K562 (cell line): ENCODE measurements around the gene SGMS1. TPM values are rescaled to one million over a fixed set of nuclear protein-coding genes. Genes with fewer than 3 reads are reported as not detected.
"Not testable (repeated sequence)": the region's sequence is repeated elsewhere in the genome, so short reads cannot be mapped to it uniquely, and the experiment has no call there.

ENCODE experiments used
- ATAC-seq: fragments of 200-7000 bp; cut with Tn5 transposase; 3 replicates; pipeline ENCODE4 v1.9.1; 2020; ENCODE audit warnings: moderate library complexity
- BruUV-seq: library from RNA; stranded (reverse); fragments of 400-500 nt; replicated peaks from 2 replicates; lab custom pipeline; 2021; lab: Mats Ljungman, UMichigan
- CTCF ChIA-PET: fragments of 300-600 bp; formaldehyde crosslinking; extraction: SDS; loops from one replicate; lab custom pipeline; 2021; ENCODE audit warnings: low intra/inter-chr PET ratio; lab: Yijun Ruan, JAX
- POLR2A ChIA-PET: fragments of 300-600, 350-650 bp; sonication (Branson Sonifier 250); formaldehyde crosslinking; extraction: SDS; loops from one replicate; lab custom pipeline; 2021; ENCODE audit warnings: antibody characterized with exemption, inconsistent platforms; lab: Yijun Ruan, JAX
- DNase-seq, 4 experiments: peaks; one replicate each; pipeline versions ENCODE4 v3.0.0 to v3.0.0-alpha.2; 2011 to 2018; ENCODE audit warnings: low spot score in 3 of 4, mixed read lengths in 3 of 4; ENCODE audit errors: extremely low read depth in 1 of 4
- FAIRE-seq: peaks from 2 replicates; lab custom pipeline; 2011; peaks lifted over from hg19 to GRCh38; lab: Jason Lieb, UNC
- H2AFZ ChIP-seq: 2 replicates; pipeline ENCODE4 v1.6.0; 2011; ENCODE audit warnings: low read depth, low read length, control low read depth, inconsistent platforms
- H3K27ac ChIP-seq: fragments of 200-600 bp; 3 replicates; pipeline ENCODE4 v1.8.0; 2011; ENCODE audit warnings: low read depth, mild to moderate bottlenecking, control low read depth, inconsistent platforms, low read length, moderate library complexity, mixed read lengths; ENCODE audit errors: extremely low read depth
- H3K27me3 ChIP-seq, 2 experiments: fragments of 300-600 bp in 1 of 2; 2 replicates in 1 of 2; 3 replicates in 1 of 2; pipeline versions ENCODE4 v1.6.0 to v1.8.0; 2011; ENCODE audit warnings: inconsistent platforms in 2 of 2, low read length in 2 of 2, mild to moderate bottlenecking in 1 of 2, mixed read lengths in 1 of 2, moderate library complexity in 1 of 2; ENCODE audit not compliant: control insufficient read depth in 2 of 2, insufficient read depth in 2 of 2
- H3K36me3 ChIP-seq: fragments of 300-600 bp; 3 replicates; pipeline ENCODE4 v1.8.0; 2011; ENCODE audit warnings: mild to moderate bottlenecking, low read length, inconsistent platforms; ENCODE audit not compliant: control insufficient read depth, insufficient read depth
- H3K4me1 ChIP-seq, 2 experiments: fragments of 200-600 bp in 1 of 2; replicated peaks in 1 of 2; 2 replicates in 1 of 2; 3 replicates in 1 of 2; pipeline versions ENCODE4 v1.5.1 to v1.8.0; 2011; ENCODE audit warnings: inconsistent platforms in 2 of 2, low read length in 2 of 2, mild to moderate bottlenecking in 1 of 2, mixed read lengths in 1 of 2, moderate library complexity in 1 of 2; ENCODE audit not compliant: control insufficient read depth in 2 of 2, insufficient read depth in 2 of 2
- H3K4me2 ChIP-seq: 2 replicates; pipeline ENCODE4 v1.6.1; 2011; ENCODE audit warnings: low read length, control low read depth, inconsistent platforms, mixed read lengths; ENCODE audit not compliant: insufficient read depth
- H3K4me3 ChIP-seq: fragments of 200-600 bp; sonication (generic), shearing (Covaris generic); 2 replicates; pipeline ENCODE4 v1.5.1; 2016; ENCODE audit warnings: control low read depth, inconsistent platforms
- H3K79me2 ChIP-seq: fragments of 200-600 bp; 3 replicates; pipeline ENCODE4 v1.8.0; 2011; ENCODE audit warnings: low read length, inconsistent platforms; ENCODE audit not compliant: control insufficient read depth, insufficient read depth
- H3K9ac ChIP-seq, 2 experiments: 2 replicates each; pipeline versions ENCODE4 v1.6.0 to v1.6.1; 2011; ENCODE audit warnings: low read depth in 2 of 2, low read length in 2 of 2, control low read depth in 1 of 2, inconsistent platforms in 1 of 2, mild to moderate bottlenecking in 1 of 2, mixed read lengths in 1 of 2; ENCODE audit not compliant: insufficient read depth in 1 of 2
- H3K9me1 ChIP-seq: one replicate; pipeline ENCODE4 v1.6.0; 2011; ENCODE audit warnings: inconsistent platforms, mild to moderate bottlenecking, low read length, moderate library complexity; ENCODE audit not compliant: control insufficient read depth, insufficient read depth
- H3K9me3 ChIP-seq: replicated peaks from 2 replicates; pipeline ENCODE4 v1.5.1; 2011; ENCODE audit warnings: low read depth, low read length, inconsistent platforms; ENCODE audit not compliant: control insufficient read depth, insufficient read depth
- H4K20me1 ChIP-seq: replicated peaks from 2 replicates; pipeline ENCODE4 v1.6.1; 2011; ENCODE audit warnings: low read length, inconsistent platforms, mixed read lengths; ENCODE audit not compliant: control insufficient read depth, insufficient read depth
- BCOR ChIP-seq: fragments of 450-650 bp; IDR thresholded peaks from 2 replicates; pipeline ENCODE4 v1.6.1; 2016
- HDAC1 ChIP-seq, 2 experiments: fragments of 450-650 bp; IDR thresholded peaks; 2 replicates each; pipeline ENCODE4 v1.6.1; 2016 to 2017; ENCODE audit warnings: inconsistent platforms in 1 of 2, mild to moderate bottlenecking in 1 of 2, moderate library complexity in 1 of 2
- KDM1A ChIP-seq, 2 experiments: fragments of 450-650 bp; IDR thresholded peaks; 2 replicates each; pipeline ENCODE4 v1.6.1; 2016; ENCODE audit warnings: mild to moderate bottlenecking in 2 of 2
- NFIC ChIP-seq: fragments of 450-650 bp; IDR thresholded peaks from 2 replicates; pipeline ENCODE4 v1.6.1; 2017; ENCODE audit warnings: mild to moderate bottlenecking, inconsistent platforms
- SMARCA5 ChIP-seq: fragments of 450-650 bp; IDR thresholded peaks from 2 replicates; pipeline ENCODE4 v1.6.1; 2016
- ZNF146 ChIP-seq: IDR thresholded peaks from one replicate; pipeline ENCODE4 v1.6.1; 2018; ENCODE audit warnings: missing compliant biosample characterization; ENCODE audit not compliant: unreplicated experiment
- ZNF592 ChIP-seq: fragments of 450-650 bp; IDR thresholded peaks from 2 replicates; pipeline ENCODE4 v1.6.1; 2017; ENCODE audit warnings: antibody characterized with exemption, mild to moderate bottlenecking
- WGBS: fragments of 100-300 bp; shearing (Covaris generic); methylation state at CpG from one replicate; pipeline ENCODE4 v1.1.6; 2016; ENCODE audit warnings: low coverage, mixed read lengths; ENCODE audit not compliant: insufficient coverage; ENCODE audit errors: missing lambda C conversion rate; 5-methylcytosine and 5-hydroxymethylcytosine counted together
- in situ Hi-C: fragments of 300-500 bp; cut with MboI; formaldehyde crosslinking; loops from 4 replicates; pipeline ENCODE4 v1.15.0; 2018; ENCODE audit warnings: inconsistent platforms, mixed read lengths
- intact Hi-C: fragments of 100-400 bp; cut with micrococcal nuclease; formaldehyde crosslinking; loops from 2 replicates; pipeline ENCODE4 v1.14.2; 2022
- polyA plus RNA-seq, 8 experiments: library from polyadenylated mRNA; depleted of rRNA in 4 of 8; stranded (reverse) in 5 of 8; unstranded in 3 of 8; fragments of >200 nt; fragmentation: Nextera tagmentation in 2 of 8; fragmentation: Illumina TruSeq in 1 of 8; extraction: Ambion mirVana in 2 of 8; extraction: Trizol in 1 of 8; gene quantifications; 2 replicates each; pipeline versions ENCODE4 v1.2.1 to v1.2.3, GENCODE V29; 2011 to 2014; ENCODE audit warnings: inconsistent platforms in 1 of 8, missing spikeins in 1 of 8
- total RNA-seq, 7 experiments: library from RNA; depleted of rRNA in 6 of 7; stranded (reverse); fragments of >200 nt in 6 of 7; fragmentation: Illumina TruSeq in 2 of 7; extraction: Trizol in 2 of 7; gene quantifications; 2 replicates each; pipeline versions ENCODE4 v1.2.1 to v1.2.3, GENCODE V29; 2011 to 2021; ENCODE audit warnings: low replicate concordance in 1 of 7
- TF ChIP-seq, protein P1 (sequence below): fragments of 200-800 bp; sonication (Bioruptor generic); IDR thresholded peaks from 2 replicates; pipeline ENCODE4 v1.6.1; 2017; ENCODE audit warnings: missing genetic modification characterization, missing compliant biosample characterization

The SGMS1 gene
- total and polyA plus RNA-seq, 9 of the 15 experiments (the other 6 are each of a cell fraction or from before 2014, with no cell fraction given), result 22.6 to 232 (median 82.2) TPM

DNA sequence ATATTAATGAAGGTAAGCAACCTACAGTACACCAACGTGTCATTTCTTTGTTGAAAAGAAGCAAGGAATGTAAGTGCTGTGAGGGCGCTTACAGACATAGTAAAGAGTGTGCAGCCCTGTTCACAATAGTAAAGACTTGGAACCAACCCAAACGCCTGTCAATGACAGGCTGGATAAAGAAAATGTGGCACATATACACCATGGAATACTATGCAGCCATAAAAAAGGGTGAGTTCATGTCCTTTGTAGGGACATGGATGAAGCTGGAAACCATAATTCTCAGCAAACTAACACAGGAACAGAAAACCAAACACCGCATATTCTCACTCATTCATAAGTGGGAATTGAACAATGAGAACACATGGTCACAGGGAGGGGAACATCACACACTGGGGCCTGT lies 55.0 kb downstream of the SGMS1 start:
- H3K79me2 ChIP-seq, result peaks cover 97% of the 10 kb centered on the region
- H3K4me2 ChIP-seq, H3K27me3 ChIP-seq, intact Hi-C loops, H3K9me3 ChIP-seq, FAIRE-seq, H4K20me1 ChIP-seq, H2AFZ ChIP-seq: not testable (repeated sequence)
- TF ChIP-seq KDM1A (IDR thresholded peaks at IDR 0.05) (peak; percentile 36 to 74; a peak in 3 of 4 replicates), BCOR (peak; percentile 87), NFIC (peak; percentile 53), SMARCA5 (peak; percentile 65; the same call in 1 of the 2 replicates), HDAC1 (IDR thresholded peaks at IDR 0.05) (peak in 1 of 2 experiments; percentile 18; a peak in 1 of 4 replicates), ZNF146 (CRISPR knock-in tag) (peak; percentile 94)
- TF ChIP-seq, all 486 proteins: peak for 6; not testable (repeated sequence) for 480
- H3K9ac ChIP-seq, CTCF ChIA-PET, H3K4me3 ChIP-seq, BruUV-seq, H3K27ac ChIP-seq, DNase-seq, H3K9me1 ChIP-seq, ATAC-seq, in situ Hi-C loops: not testable (repeated sequence)
- H3K36me3 ChIP-seq, result peaks cover 13% of the 10 kb centered on the region
- H3K4me1 ChIP-seq, result peaks cover 24 to 65% of the 10 kb centered on the region in 2 experiments
- POLR2A ChIA-PET, result interaction anchor here (1.2 to 5.7 kb wide), 2 partner anchors 9 to 10 kb away, joined by 3 to 50 read pairs; no protein-coding TSS in a partner anchor
- 91% methylated on average over 4 of the region's 4 CpGs for WGBS

- H3K27me3 ChIP-seq, result no peaks in the 10 kb centered on the region
- peaks cover 28 to 56% of the 10 kb centered on the region in 2 experiments for H3K4me1 ChIP-seq
- peaks cover 20% of the 10 kb centered on the region for H3K36me3 ChIP-seq
- no peak overlapping the region for H2AFZ ChIP-seq
- in situ Hi-C loops (no loop called here), intact Hi-C loops (no loop called here)
- WGBS, result 67% methylated on average over 3 of the region's 3 CpGs
- no peaks in the 10 kb centered on the region for H3K9me3 ChIP-seq
- ATAC-seq, result no peak
- CTCF ChIA-PET, result no interaction called here
- peak overlapping the region; percentile 17; the same call in 1 of the 2 replicates for H3K4me2 ChIP-seq
- TF ChIP-seq ZNF592, result peak; percentile 54; the same call in 1 of the 2 replicates
- TF ChIP-seq, protein P1, sequence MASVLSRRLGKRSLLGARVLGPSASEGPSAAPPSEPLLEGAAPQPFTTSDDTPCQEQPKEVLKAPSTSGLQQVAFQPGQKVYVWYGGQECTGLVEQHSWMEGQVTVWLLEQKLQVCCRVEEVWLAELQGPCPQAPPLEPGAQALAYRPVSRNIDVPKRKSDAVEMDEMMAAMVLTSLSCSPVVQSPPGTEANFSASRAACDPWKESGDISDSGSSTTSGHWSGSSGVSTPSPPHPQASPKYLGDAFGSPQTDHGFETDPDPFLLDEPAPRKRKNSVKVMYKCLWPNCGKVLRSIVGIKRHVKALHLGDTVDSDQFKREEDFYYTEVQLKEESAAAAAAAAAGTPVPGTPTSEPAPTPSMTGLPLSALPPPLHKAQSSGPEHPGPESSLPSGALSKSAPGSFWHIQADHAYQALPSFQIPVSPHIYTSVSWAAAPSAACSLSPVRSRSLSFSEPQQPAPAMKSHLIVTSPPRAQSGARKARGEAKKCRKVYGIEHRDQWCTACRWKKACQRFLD (CRISPR knock-in tag), result no peak
- no peaks in the 10 kb centered on the region for H4K20me1 ChIP-seq
- H3K27ac ChIP-seq, result peak overlapping the region; percentile 19; the same call in 1 of the 3 replicates
- peak overlapping the region in 1 of 2 experiments; percentile 5; a peak in 1 of 4 replicates for H3K9ac ChIP-seq
- FAIRE-seq, result no peak
- H3K79me2 ChIP-seq, result peaks cover 92% of the 10 kb centered on the region
- no peaks in the 10 kb centered on the region for H3K9me1 ChIP-seq
- H3K4me3 ChIP-seq, result no peak overlapping the region
- DNase-seq, result no peak
- no TSS peak for BruUV-seq
- POLR2A ChIA-PET, result interaction anchor here (0.7 to 5.7 kb wide), 4 partner anchors 9 to 17 kb away, joined by 3 to 50 read pairs (median 4); no protein-coding TSS in a partner anchor
Observed at GRCh38 chr10:50567384-50567783, 56.4 kb downstream of the SGMS1 start.
